HG02588 (cell line): ENCODE data around the gene CCDC7.
"Not testable (repeated sequence)": the region's sequence is repeated elsewhere in the genome, so short reads cannot be mapped to it uniquely, and the experiment has no call there.

Experiments
- ATAC-seq: cut with Tn5 transposase; IDR thresholded peaks from one replicate; pipeline ENCODE4 v1.9.1; 2021; ENCODE audit warnings: mild to moderate bottlenecking, moderate library complexity; ENCODE audit not compliant: unreplicated experiment

Gene CCDC7

DNA sequence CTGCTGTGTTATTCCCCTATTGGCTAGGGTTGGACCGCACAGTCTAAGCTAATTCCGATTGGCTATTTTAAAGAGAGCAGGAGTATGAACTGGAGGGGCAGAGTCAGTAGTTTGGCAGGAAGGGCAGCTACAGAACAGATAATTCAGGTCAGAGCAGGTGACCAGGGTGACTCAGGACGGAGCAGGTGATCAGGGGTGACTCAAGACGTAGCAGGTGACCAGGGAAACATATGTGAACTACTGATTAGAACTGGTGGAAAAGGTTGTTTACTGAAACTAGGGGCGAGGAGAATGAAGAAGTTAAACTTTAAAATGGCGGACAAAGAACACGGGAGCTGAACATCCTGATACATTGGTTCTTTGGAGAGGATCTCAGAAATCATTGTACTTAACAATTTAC, 102.3 kb downstream of the CCDC7 start:
- ATAC-seq, result no peak

DNA sequence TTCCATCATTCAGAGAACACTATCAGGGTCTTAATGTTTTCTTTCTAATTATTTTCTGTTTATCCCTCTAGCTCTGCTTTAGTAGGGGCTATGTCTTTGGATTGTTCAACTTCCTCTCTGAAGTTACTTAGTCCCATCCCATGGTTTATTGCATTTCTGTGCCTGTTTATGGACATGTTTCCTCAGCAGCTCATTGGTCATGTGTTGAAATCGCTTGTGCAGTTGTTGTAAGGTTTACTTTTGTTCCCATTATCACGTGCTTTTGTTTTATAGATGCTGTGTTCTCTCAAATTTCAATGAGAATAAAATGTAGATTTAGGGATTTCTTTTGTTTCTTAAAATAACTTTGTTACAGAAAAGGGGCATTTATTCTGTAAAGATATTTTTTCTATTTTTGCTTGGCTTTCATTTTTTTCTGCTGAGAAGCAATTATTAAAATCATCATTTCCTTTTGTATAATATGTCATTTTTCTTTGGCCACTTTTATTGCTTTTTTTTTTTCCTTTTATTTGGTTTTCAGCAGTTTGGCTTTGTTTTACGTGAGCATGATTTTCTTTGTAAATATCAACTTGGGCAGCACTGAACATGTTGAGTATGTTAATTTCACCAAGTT, 110.9 kb downstream of the CCDC7 start:
- no peak for ATAC-seq

DNA sequence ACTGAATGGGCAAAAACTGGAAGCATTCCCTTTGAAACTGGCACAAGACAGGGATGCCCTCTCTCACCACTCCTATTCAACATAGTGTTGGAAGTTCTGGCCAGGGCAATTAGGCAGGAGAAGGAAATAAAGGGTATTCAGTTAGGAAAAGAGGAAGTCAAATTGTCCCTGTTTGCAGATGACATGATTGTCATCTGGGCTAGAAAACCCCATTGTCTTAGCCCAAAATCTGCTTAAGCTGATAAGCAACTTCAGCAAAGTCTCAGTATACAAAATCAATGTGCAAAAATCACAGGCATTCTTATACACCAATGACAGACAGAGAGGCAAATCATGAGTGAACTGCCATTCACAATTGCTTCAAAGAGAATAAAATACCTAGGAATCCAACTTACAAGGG, 116.8 kb downstream of the CCDC7 start:
- ATAC-seq, result not testable (repeated sequence)

DNA sequence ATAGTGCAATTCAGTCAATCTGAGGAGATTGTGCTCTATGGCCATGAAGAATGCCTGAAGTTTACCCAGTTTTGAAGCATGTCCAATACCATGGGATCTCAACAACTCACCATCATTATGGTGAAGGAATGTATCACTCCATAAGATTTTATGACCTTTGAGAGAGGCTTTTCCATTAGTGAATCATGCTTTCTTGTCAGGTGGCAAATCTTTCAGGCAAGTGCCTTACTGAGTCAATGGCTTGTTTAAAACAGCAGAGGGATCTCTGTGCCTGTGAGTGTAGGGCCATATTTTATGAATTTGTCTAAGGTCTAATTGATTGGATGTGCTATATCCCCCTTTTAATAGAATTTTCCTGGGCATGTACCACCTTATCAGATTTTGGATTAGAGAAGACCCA, 131.5 kb downstream of the CCDC7 start:
- ATAC-seq, result no peak

DNA sequence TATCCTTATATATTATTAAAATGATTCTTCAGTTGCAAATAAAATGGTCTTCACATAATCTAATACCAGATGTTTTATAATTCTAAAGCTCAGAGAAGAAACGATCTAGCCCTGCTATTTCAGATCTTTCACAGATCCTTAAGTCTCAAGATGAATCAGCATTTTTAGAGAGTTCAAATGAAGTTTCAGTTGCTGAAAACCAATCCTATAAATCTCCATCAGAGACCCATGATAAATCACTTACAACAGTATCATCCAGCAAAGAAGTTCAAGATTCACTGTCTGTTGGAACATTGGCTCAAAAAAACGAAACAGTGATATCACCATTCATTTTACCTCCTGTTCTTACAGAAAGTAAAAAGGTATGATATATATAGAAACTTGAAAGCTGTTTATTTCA, 137.0 kb downstream of the CCDC7 start:
- no peak for ATAC-seq

DNA sequence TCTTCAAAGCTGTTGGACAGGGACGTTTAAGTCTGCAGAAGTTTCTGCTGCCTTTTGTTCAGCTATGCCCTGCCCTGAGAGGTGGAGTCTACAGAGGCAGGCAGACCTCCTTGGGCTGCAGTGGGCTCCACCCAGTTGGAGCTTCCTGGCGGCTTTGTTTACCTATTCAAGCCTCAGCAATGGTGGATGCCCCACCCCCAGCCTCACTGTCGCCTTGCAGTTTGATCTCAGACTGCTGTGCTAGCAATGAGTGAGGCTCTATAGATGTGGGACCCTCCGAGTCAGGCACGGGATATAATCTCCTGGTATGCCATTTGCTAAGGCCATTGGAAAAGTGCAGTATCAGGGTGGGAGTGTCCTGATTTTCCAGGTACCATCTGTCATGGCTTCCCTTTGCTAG, 152.1 kb downstream of the CCDC7 start:
- not testable (repeated sequence) for ATAC-seq

DNA sequence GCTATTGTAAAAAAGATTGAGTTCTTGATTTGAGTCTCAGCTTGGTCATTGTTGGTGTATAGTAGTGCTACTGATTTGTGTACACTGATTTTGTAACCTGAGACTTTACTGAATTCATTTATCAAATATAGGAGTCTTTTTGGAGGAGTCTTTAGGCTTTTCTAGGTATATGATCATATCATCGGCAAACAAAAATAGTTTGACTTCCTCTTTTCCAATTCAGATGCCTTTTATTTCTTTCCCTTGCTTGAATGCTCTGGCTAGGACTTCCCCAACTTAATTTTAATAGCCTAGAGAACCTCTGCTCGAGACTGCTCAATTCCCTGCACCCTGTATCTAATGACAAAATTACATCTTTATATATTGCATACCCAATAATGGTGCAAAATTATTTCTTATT, 154.4 kb downstream of the CCDC7 start:
- no peak for ATAC-seq

DNA sequence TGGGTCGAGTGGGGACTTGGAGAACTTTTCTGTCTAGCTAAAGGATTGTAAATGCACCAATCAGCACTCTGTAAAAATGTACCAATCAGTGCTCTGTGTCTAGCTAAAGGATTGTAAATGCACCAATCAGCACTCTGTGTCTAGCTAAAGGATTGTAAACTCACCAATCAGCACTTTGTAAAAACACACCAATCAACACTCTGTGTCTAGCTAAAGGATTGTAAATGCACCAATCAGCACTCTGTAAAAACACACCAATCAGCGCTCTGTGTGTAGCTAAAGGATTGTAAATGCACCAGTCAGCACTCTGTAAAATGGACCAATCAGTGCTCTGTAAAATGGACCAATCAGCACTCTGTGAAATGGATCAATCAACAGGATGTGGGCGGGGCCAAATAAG, 155.6 kb downstream of the CCDC7 start:
- not testable (repeated sequence) for ATAC-seq

DNA sequence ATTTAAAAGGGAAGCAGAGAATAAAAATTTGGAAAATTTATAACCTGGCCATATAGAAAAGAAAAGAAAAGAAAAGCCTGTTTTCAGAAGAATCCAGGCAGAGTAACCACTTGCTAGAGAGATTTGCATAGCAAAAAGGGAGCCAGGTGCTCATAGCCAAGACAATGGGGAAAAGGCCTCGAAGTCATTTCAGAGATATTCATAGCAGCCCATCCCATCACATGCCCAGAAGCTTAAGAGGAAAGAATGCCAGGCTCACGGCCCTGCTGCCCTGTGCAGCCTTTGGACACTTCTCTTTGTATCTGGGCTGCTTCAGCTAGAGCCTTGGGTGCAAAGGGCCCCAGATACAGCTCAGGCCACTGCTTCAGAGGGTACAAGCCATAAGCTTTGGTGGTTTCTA, 159.8 kb downstream of the CCDC7 start:
- ATAC-seq, result no peak

DNA sequence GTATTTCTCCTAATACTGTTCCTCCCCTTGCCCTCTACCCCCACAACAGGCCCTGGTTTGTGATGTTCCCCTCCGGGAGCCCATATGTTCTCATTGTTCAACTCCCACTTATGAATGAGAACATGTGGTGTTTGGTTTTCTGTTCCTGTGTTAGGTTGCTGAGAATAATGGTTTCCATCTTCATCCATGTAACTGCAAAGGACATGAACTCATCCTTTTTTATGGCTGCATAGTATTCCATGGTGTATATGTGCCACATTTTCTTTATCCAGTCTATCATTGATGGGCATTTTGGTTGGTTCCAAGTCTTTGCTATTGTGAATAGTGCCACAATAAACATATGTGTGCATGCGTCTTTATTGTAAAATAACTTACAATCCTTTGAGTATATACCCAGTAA, 164.6 kb downstream of the CCDC7 start:
- not testable (repeated sequence) for ATAC-seq

DNA sequence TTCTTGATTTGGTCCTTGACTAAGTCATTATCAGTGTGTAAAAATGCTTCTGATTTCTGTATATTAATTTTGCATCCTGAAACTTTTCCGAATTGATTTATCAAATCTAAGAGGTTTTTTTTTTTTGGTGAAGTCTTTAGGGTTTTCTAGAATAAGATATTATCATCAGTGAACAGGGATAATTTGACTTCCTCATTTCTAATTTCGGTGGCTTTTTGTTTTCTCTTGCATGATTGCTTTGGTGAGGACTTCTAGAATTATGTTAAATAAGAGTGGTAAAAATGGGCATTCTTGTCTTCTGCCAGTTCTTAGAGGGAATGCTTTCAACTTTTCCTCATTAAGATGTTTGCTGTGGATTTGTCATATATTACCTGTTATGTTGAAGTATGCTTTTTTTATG, 170.5 kb downstream of the CCDC7 start:
- no peak for ATAC-seq

DNA sequence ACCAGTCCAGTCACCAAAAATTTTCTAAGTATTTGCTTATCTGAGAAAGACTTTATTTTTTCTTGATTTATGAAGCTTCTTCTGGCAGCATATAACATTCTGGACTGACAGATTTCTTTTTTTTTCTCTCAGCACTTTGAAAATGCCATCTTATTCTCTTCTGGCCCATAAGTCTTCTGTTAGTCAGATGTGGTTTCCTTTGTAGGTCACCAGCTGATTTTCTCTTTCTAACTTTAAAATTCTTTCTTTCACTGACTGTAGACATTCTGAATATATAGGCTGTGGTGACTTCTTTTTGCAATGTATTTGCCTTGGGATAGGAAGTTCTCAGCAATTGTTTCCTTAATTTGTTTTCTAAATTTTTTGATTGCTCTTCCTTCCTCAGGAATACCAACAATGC, 172.5 kb downstream of the CCDC7 start:
- no peak for ATAC-seq

DNA sequence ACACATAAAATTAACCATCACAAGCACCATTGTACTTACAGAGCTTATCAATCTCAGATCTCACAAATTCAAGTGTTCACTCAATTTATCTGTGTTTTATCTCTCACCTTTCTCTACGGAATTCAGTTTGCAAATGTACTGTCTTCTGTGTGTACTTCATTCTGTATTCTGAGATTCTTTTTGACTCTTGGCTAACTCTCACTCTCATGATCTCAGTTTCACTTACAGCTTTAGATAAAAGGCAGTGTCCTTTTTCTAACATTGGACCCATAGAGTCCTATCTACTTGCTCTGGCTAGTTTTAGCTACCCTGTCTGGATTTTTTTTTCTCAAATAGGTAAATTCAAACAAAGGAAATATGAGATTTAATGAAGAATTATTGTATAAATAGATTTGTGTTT, 176.0 kb downstream of the CCDC7 start:
- no peak for ATAC-seq

DNA sequence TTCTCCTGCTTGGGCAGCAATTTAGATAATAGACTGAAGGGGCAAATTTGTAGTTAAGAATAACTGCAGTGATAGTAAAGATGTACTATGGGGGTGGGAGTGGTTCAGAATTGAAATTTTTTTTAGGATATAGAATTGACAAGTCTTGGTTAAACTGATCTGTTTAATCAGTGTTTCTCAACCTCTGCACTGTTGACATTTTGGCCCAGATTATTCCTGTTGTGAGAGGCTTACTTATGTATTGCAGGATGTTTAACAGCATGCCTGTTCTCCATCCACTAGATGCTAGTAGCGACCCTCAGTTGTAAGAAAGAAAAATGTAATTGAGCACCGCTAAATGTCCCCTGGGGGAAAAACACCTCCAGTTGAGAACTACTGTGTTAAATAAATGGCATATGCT, 176.5 kb downstream of the CCDC7 start:
- ATAC-seq, result no peak

DNA sequence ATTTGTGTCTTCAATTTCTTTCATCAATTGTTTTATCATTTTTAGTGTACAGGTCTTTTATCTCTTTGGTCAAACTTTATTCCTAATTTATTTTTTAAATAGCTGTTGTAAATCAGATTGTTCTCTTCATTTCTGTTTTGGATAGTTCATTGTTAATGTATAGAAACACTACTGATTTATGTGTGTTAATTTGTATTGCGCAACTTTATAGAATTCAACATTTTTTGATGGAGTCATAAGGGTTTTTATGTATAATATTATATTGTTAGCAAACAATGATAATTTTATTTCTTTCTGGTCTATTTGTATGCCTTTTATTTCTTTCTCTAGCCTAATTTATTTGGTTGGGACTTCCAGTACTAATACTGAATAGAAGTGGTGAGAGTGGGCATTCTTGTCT, 181.2 kb downstream of the CCDC7 start:
- ATAC-seq, result no peak

DNA sequence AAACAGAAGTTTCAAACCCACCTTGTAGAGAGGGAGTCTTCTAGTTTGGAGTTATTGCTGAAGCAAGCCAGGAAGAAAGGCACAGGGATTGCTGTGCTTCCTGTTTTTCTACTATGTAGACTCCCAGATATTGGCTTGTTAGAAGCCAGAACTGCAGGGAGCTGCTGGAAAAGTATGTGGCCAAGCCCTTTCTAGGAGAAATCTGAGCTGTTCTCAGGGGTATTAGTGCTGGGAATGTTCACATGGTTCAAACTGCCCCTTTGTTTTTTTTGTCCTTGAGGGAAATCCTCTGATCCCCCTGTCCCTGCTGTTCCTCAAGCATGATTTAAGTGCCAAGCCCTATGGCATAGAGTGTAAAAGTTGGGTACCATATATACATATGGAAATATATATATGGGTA, 184.0 kb downstream of the CCDC7 start:
- ATAC-seq, result no peak

DNA sequence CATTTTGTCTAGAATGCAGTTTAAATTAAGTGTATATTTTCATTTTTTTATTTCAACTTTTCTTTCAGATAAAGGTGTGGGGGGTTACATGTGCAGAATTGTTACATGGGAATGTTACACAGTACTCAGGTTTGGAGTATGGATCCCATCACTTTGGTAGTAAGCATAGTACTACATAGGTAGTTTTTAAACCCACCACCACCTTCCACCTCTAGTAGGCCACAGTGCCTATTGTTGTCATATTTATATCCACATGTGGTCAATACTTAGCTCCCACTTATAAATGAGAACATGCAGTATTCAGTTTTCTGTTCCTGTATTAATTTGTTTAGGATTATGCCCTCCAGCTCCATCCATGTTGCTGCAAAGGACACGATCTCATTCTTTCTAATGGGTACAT, 200.6 kb downstream of the CCDC7 start:
- no peak for ATAC-seq

DNA sequence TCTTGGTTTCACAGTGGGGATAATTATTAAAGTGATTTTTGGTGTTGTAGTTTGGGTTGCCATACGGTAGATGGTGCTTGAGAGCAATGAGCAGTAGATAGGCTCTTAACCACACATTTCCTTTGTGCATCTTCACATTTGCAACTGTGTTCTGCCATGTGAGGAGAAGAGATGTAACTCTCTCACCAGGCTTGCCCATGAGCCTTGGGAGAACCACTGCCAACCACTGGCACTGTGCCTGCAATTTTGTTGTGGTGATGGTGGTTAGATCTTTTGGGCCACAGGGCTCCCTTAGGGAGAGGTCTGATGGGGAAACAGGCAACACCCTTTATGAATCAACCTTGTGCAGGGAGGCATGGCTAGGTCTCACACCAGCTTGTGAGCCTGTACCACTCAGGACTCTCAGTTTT, 204.3 kb downstream of the CCDC7 start:
- ATAC-seq, result no peak

DNA sequence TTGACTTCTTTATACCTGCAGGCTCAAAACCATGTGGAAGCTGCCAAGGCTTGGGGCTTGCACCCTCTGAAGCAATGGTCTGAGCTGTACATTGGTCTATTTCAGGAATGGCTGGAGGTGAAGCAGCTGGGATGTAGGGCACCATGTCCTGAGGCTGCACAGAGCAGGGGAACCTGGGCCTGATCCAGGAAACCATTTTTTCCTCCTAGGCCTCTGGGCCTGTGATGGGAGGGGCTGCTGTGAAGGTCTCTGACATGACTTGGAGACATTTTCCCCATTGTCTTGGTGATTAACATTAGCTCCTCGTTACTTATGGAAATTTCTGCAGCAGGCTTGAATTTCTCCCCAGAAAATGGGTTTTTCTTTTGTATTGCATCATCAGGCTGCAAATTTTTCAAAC, 211.5 kb downstream of the CCDC7 start:
- ATAC-seq, result not testable (repeated sequence)

DNA sequence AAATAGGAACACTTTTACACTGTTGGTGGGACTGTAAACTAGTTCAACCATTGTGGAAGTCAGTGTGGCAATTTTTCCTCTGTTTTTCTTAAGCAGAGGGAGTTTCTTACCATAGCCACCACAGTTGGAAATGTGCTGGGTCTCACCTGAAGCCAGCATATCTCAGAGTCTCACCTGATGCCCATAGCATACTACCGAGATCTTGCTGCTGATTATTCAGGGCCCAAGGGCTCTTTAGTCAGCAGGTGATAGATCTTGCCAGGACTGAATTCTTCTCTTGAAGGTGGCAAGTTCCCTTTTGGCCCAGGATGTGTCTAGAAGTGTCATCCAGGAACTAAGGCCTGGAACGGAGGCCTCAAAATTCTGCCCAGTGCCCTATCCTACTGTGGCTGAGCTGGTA, 215.4 kb downstream of the CCDC7 start:
- ATAC-seq, result no peak

DNA sequence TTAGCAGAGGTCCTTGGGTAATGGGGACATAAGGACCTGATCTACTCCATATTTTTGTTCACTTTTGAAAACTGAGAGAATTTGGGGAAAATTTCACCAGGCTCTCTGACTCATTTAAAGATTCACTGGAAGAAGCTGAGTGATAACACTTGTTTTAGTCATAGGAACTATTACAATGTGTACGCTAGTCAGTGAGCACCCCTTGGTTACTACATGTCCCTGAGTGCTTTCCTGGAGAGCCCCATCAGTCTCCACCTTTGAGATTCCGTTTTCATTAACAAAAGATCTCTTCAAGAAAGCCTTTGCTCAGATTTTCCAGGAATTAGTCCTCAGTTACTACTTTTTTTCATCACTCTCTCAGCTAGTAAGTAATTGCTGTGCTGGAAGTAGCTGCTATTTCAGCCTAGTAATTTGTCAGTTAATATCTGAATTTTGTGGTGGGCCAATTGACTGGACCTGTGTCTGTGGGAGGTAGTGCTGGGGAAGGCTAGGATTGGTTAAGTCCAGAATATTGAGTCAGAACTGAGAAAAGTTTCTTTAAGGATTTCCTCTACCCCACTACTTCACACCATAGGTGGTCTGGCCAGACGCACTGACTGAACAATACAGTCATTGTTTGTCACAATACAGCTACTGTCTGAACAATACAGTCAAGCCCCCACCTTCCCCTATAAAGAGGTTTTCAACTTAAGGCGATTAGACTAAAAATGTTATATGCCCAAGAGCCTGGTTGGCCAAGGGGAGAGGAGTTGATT, 235.0 kb downstream of the CCDC7 start:
- ATAC-seq, result no peak

DNA sequence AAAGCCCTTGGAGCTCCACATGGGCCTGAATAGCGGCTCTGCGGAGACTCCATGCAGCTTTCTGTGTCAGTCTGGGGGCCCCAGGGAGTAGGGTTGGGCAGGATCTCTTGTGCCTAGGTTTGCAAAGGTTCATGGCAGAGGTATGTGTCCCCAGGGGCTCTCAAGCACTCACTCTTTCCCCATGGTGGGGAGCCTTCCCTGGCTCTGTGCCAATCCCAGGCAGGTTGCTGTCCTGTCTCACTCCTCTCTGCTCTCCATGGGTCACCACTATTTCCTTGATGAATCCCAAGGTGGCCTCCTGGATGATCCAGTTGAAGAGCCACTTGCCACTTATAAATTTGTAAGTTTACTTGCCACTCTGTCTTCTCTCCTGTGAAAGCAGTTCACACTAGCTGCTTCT, 238.4 kb downstream of the CCDC7 start:
- ATAC-seq, result no peak

DNA sequence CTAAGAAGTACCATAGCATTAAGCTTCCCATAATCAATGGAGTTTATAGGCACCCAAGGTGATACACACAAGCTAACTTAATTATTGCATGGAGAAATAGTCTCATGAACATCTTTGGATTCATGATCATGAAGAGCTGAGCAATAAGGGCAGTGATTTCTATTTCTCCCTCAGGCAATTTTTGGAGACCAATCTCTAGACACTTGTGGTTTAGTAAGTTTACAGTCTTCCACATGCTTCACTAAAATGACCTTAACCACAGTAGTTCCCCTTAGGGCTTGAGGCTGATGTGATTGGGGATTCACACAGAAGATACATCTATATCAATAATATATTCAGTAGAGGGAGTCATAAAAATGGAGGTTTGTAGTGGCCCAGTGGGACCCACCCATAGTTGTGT, 241.2 kb downstream of the CCDC7 start:
- no peak for ATAC-seq
